ENCODE data around the gene NPEPL1. TPM values are rescaled to one million over a fixed set of nuclear protein-coding genes. Genes with fewer than 3 reads are reported as not detected.

NPEPL1 gene
- total RNA-seq, 1 donor from 2014 or later = 43.2 TPM

DNA sequence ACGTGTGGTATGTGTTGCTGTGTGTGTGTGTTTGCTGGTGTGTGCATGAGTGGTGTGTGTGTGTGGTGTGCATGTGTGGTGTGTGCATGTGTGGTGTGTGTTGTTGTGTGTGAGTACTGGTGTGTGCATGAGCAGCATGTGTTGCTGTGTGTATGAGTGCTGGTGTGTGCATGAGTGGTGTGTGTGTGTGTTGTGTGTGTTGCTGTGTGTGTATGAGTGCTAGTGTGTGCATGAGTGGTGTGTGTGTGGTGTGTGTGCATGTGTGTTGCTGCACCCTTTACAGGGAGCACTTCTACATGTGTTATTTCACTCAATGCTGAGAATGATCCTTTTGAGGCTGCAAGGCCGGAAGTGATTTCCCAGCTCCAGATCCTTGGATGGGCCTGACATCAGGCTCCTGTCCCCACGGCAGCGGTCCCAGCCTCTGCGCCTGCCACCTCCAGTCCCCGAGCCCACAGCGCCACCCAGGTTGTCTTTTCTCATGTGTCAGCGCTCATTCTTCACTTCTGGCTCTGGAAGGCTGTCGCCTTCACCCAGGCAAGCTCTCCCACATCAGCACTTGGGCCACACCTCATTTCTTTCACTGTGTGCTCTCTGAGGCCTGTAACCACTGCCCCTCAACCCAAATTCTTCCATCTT, 2.6 kb downstream of the NPEPL1 start:
- TF ChIP-seq, protein P1, sequence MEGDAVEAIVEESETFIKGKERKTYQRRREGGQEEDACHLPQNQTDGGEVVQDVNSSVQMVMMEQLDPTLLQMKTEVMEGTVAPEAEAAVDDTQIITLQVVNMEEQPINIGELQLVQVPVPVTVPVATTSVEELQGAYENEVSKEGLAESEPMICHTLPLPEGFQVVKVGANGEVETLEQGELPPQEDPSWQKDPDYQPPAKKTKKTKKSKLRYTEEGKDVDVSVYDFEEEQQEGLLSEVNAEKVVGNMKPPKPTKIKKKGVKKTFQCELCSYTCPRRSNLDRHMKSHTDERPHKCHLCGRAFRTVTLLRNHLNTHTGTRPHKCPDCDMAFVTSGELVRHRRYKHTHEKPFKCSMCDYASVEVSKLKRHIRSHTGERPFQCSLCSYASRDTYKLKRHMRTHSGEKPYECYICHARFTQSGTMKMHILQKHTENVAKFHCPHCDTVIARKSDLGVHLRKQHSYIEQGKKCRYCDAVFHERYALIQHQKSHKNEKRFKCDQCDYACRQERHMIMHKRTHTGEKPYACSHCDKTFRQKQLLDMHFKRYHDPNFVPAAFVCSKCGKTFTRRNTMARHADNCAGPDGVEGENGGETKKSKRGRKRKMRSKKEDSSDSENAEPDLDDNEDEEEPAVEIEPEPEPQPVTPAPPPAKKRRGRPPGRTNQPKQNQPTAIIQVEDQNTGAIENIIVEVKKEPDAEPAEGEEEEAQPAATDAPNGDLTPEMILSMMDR (IDR thresholded peaks at IDR 0.05; ENCODE audit: partially characterized antibody, unreplicated experiment) = no peak
- peaks cover 9% of the 10 kb centered on the region for H3K27me3 Mint-ChIP-seq (ENCODE audit: unreplicated experiment)
- no peak overlapping the region for H3K4me3 Mint-ChIP-seq (ENCODE audit: unreplicated experiment)
- no peak for DNase-seq
- peaks cover 11% of the 10 kb centered on the region for H3K9me3 Mint-ChIP-seq (ENCODE audit: unreplicated experiment)
- H3K4me1 Mint-ChIP-seq (ENCODE audit: low read depth, unreplicated experiment) = peaks cover 13% of the 10 kb centered on the region
- no peaks in the 10 kb centered on the region for H3K36me3 Mint-ChIP-seq (ENCODE audit: unreplicated experiment)
- H3K27ac Mint-ChIP-seq (ENCODE audit: unreplicated experiment) = no peak overlapping the region

DNA sequence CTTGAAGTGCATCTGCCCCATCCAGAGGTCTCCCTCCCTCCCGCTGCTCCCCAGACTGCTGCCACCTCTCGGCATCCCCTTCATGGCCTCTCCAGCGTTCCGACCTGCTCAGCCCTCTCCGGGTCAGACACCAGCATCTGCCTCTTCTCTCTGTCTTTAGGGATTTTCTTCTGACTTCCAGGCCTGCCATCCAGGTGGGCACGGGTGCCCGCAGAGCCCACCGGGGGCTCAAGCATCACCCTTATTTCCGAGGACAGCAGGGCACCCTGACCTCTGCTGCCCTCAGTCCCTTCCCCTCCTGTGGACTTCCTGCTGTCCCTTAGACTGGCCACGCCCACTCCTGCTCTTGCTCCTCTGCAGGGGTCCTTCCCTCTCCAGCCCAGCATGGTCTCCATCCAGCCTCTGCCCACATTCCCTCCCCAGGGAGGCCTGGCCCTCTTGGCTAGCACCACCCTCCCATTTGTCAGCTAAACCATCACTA, 3.3 kb downstream of the NPEPL1 start:
- Mint-ChIP-seq H3K36me3 (ENCODE audit: unreplicated experiment) (no peaks in the 10 kb centered on the region), H3K27ac (ENCODE audit: unreplicated experiment) (no peak overlapping the region), H3K27me3 (ENCODE audit: unreplicated experiment) (peaks cover 9% of the 10 kb centered on the region), H3K9me3 (ENCODE audit: unreplicated experiment) (peaks cover 10% of the 10 kb centered on the region), H3K4me1 (ENCODE audit: low read depth, unreplicated experiment) (peaks cover 10% of the 10 kb centered on the region), H3K4me3 (ENCODE audit: unreplicated experiment) (no peak overlapping the region)
- no peak for DNase-seq
- TF ChIP-seq, protein P1 (IDR thresholded peaks at IDR 0.05; ENCODE audit: partially characterized antibody, unreplicated experiment) = no peak

DNA sequence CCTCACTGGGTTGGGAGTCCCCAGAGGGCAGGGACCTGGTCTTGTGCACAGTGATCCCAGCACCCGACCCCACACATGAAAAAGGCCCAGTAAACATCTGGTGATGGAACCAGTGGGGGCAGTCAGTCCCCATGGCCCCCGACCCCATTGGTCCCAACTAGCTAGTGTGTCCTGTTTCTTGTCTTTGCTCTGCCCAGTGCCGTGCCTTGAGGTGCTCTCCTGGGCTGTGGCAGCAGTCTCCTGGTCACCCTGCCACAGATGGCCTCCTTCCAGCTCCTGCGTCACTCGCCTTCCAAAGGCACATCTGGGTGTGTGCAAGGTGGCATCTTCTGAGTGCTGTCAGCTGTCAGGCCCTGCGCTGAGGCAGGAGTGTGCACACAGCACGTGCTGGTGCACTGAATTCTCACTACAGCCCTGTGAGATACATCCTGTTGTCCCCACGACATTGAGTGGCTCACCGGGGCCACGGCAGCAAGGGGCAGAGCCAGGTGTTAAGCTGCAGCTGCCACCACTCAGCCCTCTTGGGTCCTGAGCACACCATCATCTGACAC, 3.9 kb downstream of the NPEPL1 start:
- TF ChIP-seq, protein P1 (IDR thresholded peaks at IDR 0.05; ENCODE audit: partially characterized antibody, unreplicated experiment) = no peak
- Mint-ChIP-seq H3K27me3 (ENCODE audit: unreplicated experiment) (peaks cover 8% of the 10 kb centered on the region), H3K4me3 (ENCODE audit: unreplicated experiment) (no peak overlapping the region), H3K9me3 (ENCODE audit: unreplicated experiment) (peaks cover 9% of the 10 kb centered on the region), H3K27ac (ENCODE audit: unreplicated experiment) (no peak overlapping the region), H3K36me3 (ENCODE audit: unreplicated experiment) (no peaks in the 10 kb centered on the region), H3K4me1 (ENCODE audit: low read depth, unreplicated experiment) (peaks cover 9% of the 10 kb centered on the region)
- no peak for DNase-seq

DNA sequence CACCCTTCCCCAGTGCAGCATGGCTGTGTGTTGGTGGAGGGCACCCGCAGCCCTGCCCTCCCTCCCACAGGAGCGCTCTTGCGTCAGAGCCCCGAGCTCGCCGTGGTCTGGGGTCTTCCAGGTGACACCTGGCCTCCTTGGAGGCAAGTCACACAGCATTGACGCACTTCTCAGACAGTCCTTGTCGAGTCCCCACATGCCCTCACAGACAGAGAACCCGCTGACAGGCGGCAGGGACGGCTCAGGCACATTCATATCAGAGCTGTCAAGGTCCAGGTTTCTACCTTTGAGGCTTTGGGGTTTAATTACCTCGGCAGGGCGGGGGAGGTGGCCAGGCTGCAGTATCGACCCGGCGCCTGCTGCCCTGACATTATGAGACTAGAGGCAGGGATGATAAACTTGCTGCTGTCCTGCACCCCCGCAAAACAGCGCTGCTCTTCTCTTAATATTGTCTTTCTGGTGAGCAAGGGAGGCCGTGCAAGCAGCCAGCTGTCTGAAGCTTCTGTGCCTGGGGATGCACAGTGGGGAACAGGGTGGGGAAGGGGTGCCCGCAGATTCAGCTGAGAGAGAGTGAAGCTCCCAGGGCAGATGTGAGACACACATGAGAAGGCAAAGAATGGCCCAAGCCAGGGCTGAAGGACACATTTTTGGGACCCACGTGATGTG, 4.7 kb downstream of the NPEPL1 start:
- H3K27ac Mint-ChIP-seq (ENCODE audit: unreplicated experiment) = no peak overlapping the region
- TF ChIP-seq, protein P1 (IDR thresholded peaks at IDR 0.05; ENCODE audit: partially characterized antibody, unreplicated experiment) = no peak
- no peak for DNase-seq

More for the DNA sequence above, 4.7 kb downstream of the NPEPL1 start:
- Mint-ChIP-seq H3K9me3 (ENCODE audit: unreplicated experiment) (peaks cover 6% of the 10 kb centered on the region), H3K4me1 (ENCODE audit: low read depth, unreplicated experiment) (peaks cover 5% of the 10 kb centered on the region), H3K27me3 (ENCODE audit: unreplicated experiment) (peaks cover 5% of the 10 kb centered on the region), H3K4me3 (ENCODE audit: unreplicated experiment) (no peak overlapping the region), H3K36me3 (ENCODE audit: unreplicated experiment) (no peaks in the 10 kb centered on the region)
